ENCODE measurements around the gene PIP.
"Not testable (repeated sequence)": the region's sequence is repeated elsewhere in the genome, so short reads cannot be mapped to it uniquely, and the experiment has no call there.

GRCh38 chr7:143158617-143159016 is 26.7 kb downstream of the PIP start:
- TF ChIP-seq POLR2AphosphoS5 (IDR thresholded peaks at IDR 0.05; ENCODE audit: control insufficient read depth, insufficient read depth, low read depth, low read length); ZEB2 (IDR thresholded peaks at IDR 0.05); ZNF212 (CRISPR knock-in tag; IDR thresholded peaks at IDR 0.05); ZSCAN29 (IDR thresholded peaks at IDR 0.05); E2F3 (CRISPR knock-in tag; IDR thresholded peaks at IDR 0.05); CREB1 (IDR thresholded peaks at IDR 0.05); CREB1 (CRISPR knock-in tag; IDR thresholded peaks at IDR 0.05); SREBF2 (CRISPR knock-in tag; IDR thresholded peaks at IDR 0.05): not testable (repeated sequence)
- TF ChIP-seq, protein P1, sequence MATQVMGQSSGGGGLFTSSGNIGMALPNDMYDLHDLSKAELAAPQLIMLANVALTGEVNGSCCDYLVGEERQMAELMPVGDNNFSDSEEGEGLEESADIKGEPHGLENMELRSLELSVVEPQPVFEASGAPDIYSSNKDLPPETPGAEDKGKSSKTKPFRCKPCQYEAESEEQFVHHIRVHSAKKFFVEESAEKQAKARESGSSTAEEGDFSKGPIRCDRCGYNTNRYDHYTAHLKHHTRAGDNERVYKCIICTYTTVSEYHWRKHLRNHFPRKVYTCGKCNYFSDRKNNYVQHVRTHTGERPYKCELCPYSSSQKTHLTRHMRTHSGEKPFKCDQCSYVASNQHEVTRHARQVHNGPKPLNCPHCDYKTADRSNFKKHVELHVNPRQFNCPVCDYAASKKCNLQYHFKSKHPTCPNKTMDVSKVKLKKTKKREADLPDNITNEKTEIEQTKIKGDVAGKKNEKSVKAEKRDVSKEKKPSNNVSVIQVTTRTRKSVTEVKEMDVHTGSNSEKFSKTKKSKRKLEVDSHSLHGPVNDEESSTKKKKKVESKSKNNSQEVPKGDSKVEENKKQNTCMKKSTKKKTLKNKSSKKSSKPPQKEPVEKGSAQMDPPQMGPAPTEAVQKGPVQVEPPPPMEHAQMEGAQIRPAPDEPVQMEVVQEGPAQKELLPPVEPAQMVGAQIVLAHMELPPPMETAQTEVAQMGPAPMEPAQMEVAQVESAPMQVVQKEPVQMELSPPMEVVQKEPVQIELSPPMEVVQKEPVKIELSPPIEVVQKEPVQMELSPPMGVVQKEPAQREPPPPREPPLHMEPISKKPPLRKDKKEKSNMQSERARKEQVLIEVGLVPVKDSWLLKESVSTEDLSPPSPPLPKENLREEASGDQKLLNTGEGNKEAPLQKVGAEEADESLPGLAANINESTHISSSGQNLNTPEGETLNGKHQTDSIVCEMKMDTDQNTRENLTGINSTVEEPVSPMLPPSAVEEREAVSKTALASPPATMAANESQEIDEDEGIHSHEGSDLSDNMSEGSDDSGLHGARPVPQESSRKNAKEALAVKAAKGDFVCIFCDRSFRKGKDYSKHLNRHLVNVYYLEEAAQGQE (IDR thresholded peaks at IDR 0.05; ENCODE audit: borderline replicate concordance): not testable (repeated sequence)
- TF ChIP-seq, protein P1 (CRISPR knock-in tag; IDR thresholded peaks at IDR 0.05; ENCODE audit: low read depth): not testable (repeated sequence)
